ELR (cell line): ENCODE results near the gene KIAA1586.
"Not testable (repeated sequence)": the region's sequence is repeated elsewhere in the genome, so short reads cannot be mapped to it uniquely, and the experiment has no call there.

ENCODE experiments used
- DNase-seq: peaks from one replicate; pipeline ENCODE4 v3.0.0-alpha.2; 2015; ENCODE audit warnings: low read depth

KIAA1586 gene

GRCh38 chr6:57046332-57047256 lies at the start of gene KIAA1586:
Gene KIAA1586, plus strand, starts transcription at chr6:57046693. Its CDS starts 63 bp downstream, at chr6:57046756.
- DNase-seq, result peak; percentile 96

- no peak for DNase-seq
Measured at GRCh38 chr6:56999049-56999448, 47.4 kb upstream of the KIAA1586 start.

- not testable (repeated sequence) for DNase-seq
Measured at GRCh38 chr6:56999748-57000147, 46.7 kb upstream of the KIAA1586 start.

- no peak for DNase-seq
Measured at GRCh38 chr6:57002197-57002596, 44.3 kb upstream of the KIAA1586 start.

GRCh38 chr6:57004292-57004691 lies 42.2 kb upstream of the KIAA1586 start:
- no peak for DNase-seq

- no peak for DNase-seq
Measured at GRCh38 chr6:57006101-57006500, 40.4 kb upstream of the KIAA1586 start.

GRCh38 chr6:57008069-57008468 lies 38.4 kb upstream of the KIAA1586 start:
- not testable (repeated sequence) for DNase-seq

GRCh38 chr6:57013521-57013926 lies 33.0 kb upstream of the KIAA1586 start:
- peak; percentile 90 for DNase-seq

GRCh38 chr6:57017069-57017468 lies 29.4 kb upstream of the KIAA1586 start:
- DNase-seq, result no peak

GRCh38 chr6:57017841-57018240 lies 28.7 kb upstream of the KIAA1586 start:
- no peak for DNase-seq

- DNase-seq, result no peak
Measured at GRCh38 chr6:57019434-57019833, 27.1 kb upstream of the KIAA1586 start.

- DNase-seq, result peak; percentile 80
Measured at GRCh38 chr6:57021086-57021720, 25.3 kb upstream of the KIAA1586 start.

GRCh38 chr6:57024321-57024720 lies 22.2 kb upstream of the KIAA1586 start:
- DNase-seq, result no peak

- DNase-seq, result no peak
Measured at GRCh38 chr6:57024775-57025174, 21.7 kb upstream of the KIAA1586 start.

- DNase-seq, result no peak
Measured at GRCh38 chr6:57026001-57026400, 20.5 kb upstream of the KIAA1586 start.

GRCh38 chr6:57027301-57027700 lies 19.2 kb upstream of the KIAA1586 start:
- DNase-seq, result no peak

- no peak for DNase-seq
Measured at GRCh38 chr6:57029213-57029612, 17.3 kb upstream of the KIAA1586 start.

GRCh38 chr6:57033228-57033627 lies 13.3 kb upstream of the KIAA1586 start:
- no peak for DNase-seq

GRCh38 chr6:57035549-57035948 lies 10.9 kb upstream of the KIAA1586 start:
- no peak for DNase-seq

GRCh38 chr6:57038906-57039305 lies 7.6 kb upstream of the KIAA1586 start:
- no peak for DNase-seq

- peak; percentile 28 for DNase-seq
Measured at GRCh38 chr6:57040011-57040410, 6.5 kb upstream of the KIAA1586 start.

- not testable (repeated sequence) for DNase-seq
Measured at GRCh38 chr6:57044061-57044460, 2.4 kb upstream of the KIAA1586 start.

GRCh38 chr6:57044568-57044967 lies 1.9 kb upstream of the KIAA1586 start:
- no peak for DNase-seq
